Tibial nerve (tissue), 4 donors: ENCODE results near the gene LRIT3.

ENCODE experiments used
- CTCF ChIP-seq, 5 experiments: fragments of 200-600 bp in 3 of 5; fragments of 450-650 bp in 2 of 5; sonication (generic) in 3 of 5; IDR thresholded peaks; one replicate each; pipeline ENCODE4 v1.5.1; 2016 to 2019; ENCODE audit warnings: antibody characterized with exemption in 5 of 5, mild to moderate bottlenecking in 3 of 5, moderate library complexity in 2 of 5
- EP300 ChIP-seq, 2 donors: sonication (generic); formaldehyde crosslinking; IDR thresholded peaks; one replicate each; pipeline ENCODE4 v1.6.1; 2017; ENCODE audit warnings: antibody characterized with exemption in 2 of 2, mild to moderate bottlenecking in 1 of 2
- POLR2A ChIP-seq, 2 donors: fragments of 450-650 bp; IDR thresholded peaks; one replicate each; pipeline ENCODE4 v1.6.1; 2017; ENCODE audit warnings: antibody characterized with exemption in 2 of 2, mild to moderate bottlenecking in 2 of 2, moderate library complexity in 2 of 2

GRCh38 chr4:109816894-109817293 is 31.0 kb upstream of the LRIT3 start:
- no peak for TF ChIP-seq CTCF (IDR thresholded peaks at IDR 0.05)
- no peak for TF ChIP-seq EP300 (IDR thresholded peaks at IDR 0.05)
- TF ChIP-seq POLR2A (IDR thresholded peaks at IDR 0.05) = no peak
